ENCODE measurements around the gene ZNF593OS.

The ZNF593OS gene

GRCh38 chr1:26126321-26127084 lies 45.1 kb downstream of the ZNF593OS start:
- DNase-seq (ENCODE audit: low read depth, low spot score): no peak

GRCh38 chr1:26125946-26126320 lies 45.7 kb downstream of the ZNF593OS start:
- no peak for DNase-seq (ENCODE audit: low read depth, low spot score)

GRCh38 chr1:26125382-26125781 lies 46.2 kb downstream of the ZNF593OS start:
- no peak for DNase-seq (ENCODE audit: low read depth, low spot score)

- no peak for DNase-seq (ENCODE audit: low read depth, low spot score)
Measured at GRCh38 chr1:26124418-26125331, 47.0 kb downstream of the ZNF593OS start.

- no peak for DNase-seq (ENCODE audit: low read depth, low spot score)
Measured at GRCh38 chr1:26122988-26123973, 48.4 kb downstream of the ZNF593OS start.

GRCh38 chr1:26121854-26122773 lies 49.5 kb downstream of the ZNF593OS start:
- DNase-seq (ENCODE audit: low read depth, low spot score): no peak

GRCh38 chr1:26119892-26120608 lies 51.6 kb downstream of the ZNF593OS start:
- DNase-seq (ENCODE audit: low read depth, low spot score): no peak

Data from astrocyte of the hippocampus (primary cell).